GM12892 (cell line): ENCODE measurements around the gene LITAF. TPM values are rescaled to one million over a fixed set of nuclear protein-coding genes. Genes with fewer than 3 reads are reported as not detected.

Experiments used
- DNase-seq: peaks from one replicate; pipeline ENCODE4 v3.0.0; 2011; ENCODE audit not compliant: insufficient read length
- FAIRE-seq: peaks from 2 replicates; lab custom pipeline; 2011; peaks lifted over from hg19 to GRCh38; lab: Jason Lieb, UNC
- POLR2A ChIP-seq: IDR thresholded peaks from 2 replicates; pipeline ENCODE4 v1.6.1; 2011; ENCODE audit warnings: low read depth, low read length, control low read depth
- POLR2AphosphoS5 ChIP-seq: IDR thresholded peaks from 2 replicates; pipeline ENCODE4 v1.6.1; 2011; ENCODE audit warnings: low read depth, low read length, control low read depth
- TAF1 ChIP-seq: IDR thresholded peaks from 2 replicates; pipeline ENCODE4 v1.6.1; 2011; ENCODE audit warnings: low read depth, mild to moderate bottlenecking, control low read depth, low read length, borderline replicate concordance
- polyA plus RNA-seq: library from polyadenylated mRNA; unstranded; fragments of >200 nt; gene quantifications from one replicate; pipeline ENCODE4 v1.2.1, GENCODE V29; 2012; ENCODE audit warnings: missing spikeins, inconsistent platforms; ENCODE audit not compliant: missing spikeins

Gene LITAF
- polyA plus RNA-seq = 138 TPM

GRCh38 chr16:11586856-11587642 lies at the start of gene LITAF:
Gene LITAF (minus strand): TSS chr16:11586919. CDS start chr16:11556730, 30,189 bp downstream.
- TF ChIP-seq POLR2A = peak; percentile 77
- TF ChIP-seq TAF1 = peak; percentile 27; the same call in 1 of the 2 replicates
- peak; percentile 64; the same call in 1 of the 2 replicates for TF ChIP-seq POLR2AphosphoS5
- FAIRE-seq (peak; percentile 80), DNase-seq (peak; percentile 82)

GRCh38 chr16:11636172-11636721 lies 49.5 kb upstream of the LITAF start:
- FAIRE-seq (no peak), DNase-seq (no peak)
- TF ChIP-seq POLR2A (no peak), POLR2AphosphoS5 (no peak), TAF1 (no peak)

GRCh38 chr16:11635679-11636171 lies 49.0 kb upstream of the LITAF start:
- TF ChIP-seq POLR2A (no peak), TAF1 (no peak), POLR2AphosphoS5 (no peak)
- FAIRE-seq (no peak), DNase-seq (no peak)

- DNase-seq = no peak
- FAIRE-seq = no peak
- TF ChIP-seq TAF1 = no peak
Observed at GRCh38 chr16:11635113-11635652, 48.5 kb upstream of the LITAF start.

GRCh38 chr16:11634312-11634711 lies 47.6 kb upstream of the LITAF start:
- FAIRE-seq (no peak), DNase-seq (no peak)
- no peak for TF ChIP-seq POLR2AphosphoS5
- no peak for TF ChIP-seq TAF1
- no peak for TF ChIP-seq POLR2A

GRCh38 chr16:11633113-11633512 lies 46.4 kb upstream of the LITAF start:
- TF ChIP-seq TAF1 = no peak
- no peak for TF ChIP-seq POLR2AphosphoS5
- no peak for TF ChIP-seq POLR2A
- DNase-seq (no peak), FAIRE-seq (no peak)

GRCh38 chr16:11632455-11632939 lies 45.8 kb upstream of the LITAF start:
- no peak for TF ChIP-seq TAF1
- no peak for TF ChIP-seq POLR2A
- no peak for TF ChIP-seq POLR2AphosphoS5
- DNase-seq = no peak
- no peak for FAIRE-seq

GRCh38 chr16:11631214-11631613 lies 44.5 kb upstream of the LITAF start:
- TF ChIP-seq POLR2AphosphoS5 = no peak
- TF ChIP-seq POLR2A = no peak
- no peak for TF ChIP-seq TAF1
- no peak for DNase-seq
- no peak for FAIRE-seq

GRCh38 chr16:11630768-11631056 lies 44.0 kb upstream of the LITAF start:
- no peak for DNase-seq
- TF ChIP-seq POLR2AphosphoS5 (no peak), POLR2A (no peak), TAF1 (no peak)
- FAIRE-seq = no peak

- FAIRE-seq (no peak), DNase-seq (no peak)
- TF ChIP-seq POLR2A = no peak
- TF ChIP-seq POLR2AphosphoS5 = no peak
- no peak for TF ChIP-seq TAF1
Observed at GRCh38 chr16:11630046-11630767, 43.5 kb upstream of the LITAF start.

GRCh38 chr16:11629071-11630030 lies 42.6 kb upstream of the LITAF start:
- TF ChIP-seq TAF1 (no peak), POLR2AphosphoS5 (no peak), POLR2A (no peak)
- DNase-seq (no peak), FAIRE-seq (no peak)
